ENCODE results near the gene CCDC7.
"Not testable (repeated sequence)": the region's sequence is repeated elsewhere in the genome, so short reads cannot be mapped to it uniquely, and the experiment has no call there.

Gene CCDC7

GRCh38 chr10:32738958-32739357 is 293.0 kb downstream of the CCDC7 start:
- DNase-seq: no peak

- DNase-seq: no peak
These were observed 298.4 kb downstream of the CCDC7 start for GRCh38 chr10:32744321-32744720.

GRCh38 chr10:32746869-32747268 is 300.9 kb downstream of the CCDC7 start:
- no peak for DNase-seq

- DNase-seq: no peak
These were observed 305.6 kb downstream of the CCDC7 start for GRCh38 chr10:32751582-32751981.

GRCh38 chr10:32754900-32755299 is 309.0 kb downstream of the CCDC7 start:
- DNase-seq: not testable (repeated sequence)

GRCh38 chr10:32771217-32771616 is 325.3 kb downstream of the CCDC7 start:
- DNase-seq: no peak

GRCh38 chr10:32773105-32773504 is 327.2 kb downstream of the CCDC7 start:
- no peak for DNase-seq

- no peak for DNase-seq
These were observed 341.0 kb downstream of the CCDC7 start for GRCh38 chr10:32786968-32787367.

- DNase-seq: no peak
These were observed 341.8 kb downstream of the CCDC7 start for GRCh38 chr10:32787690-32788284.

- DNase-seq: no peak
These were observed 342.4 kb downstream of the CCDC7 start for GRCh38 chr10:32788359-32788758.

GRCh38 chr10:32790483-32790882 is 344.5 kb downstream of the CCDC7 start:
- no peak for DNase-seq

- DNase-seq: no peak
These were observed 347.1 kb downstream of the CCDC7 start for GRCh38 chr10:32793033-32793432.

- DNase-seq: peak; percentile 21
These were observed 349.8 kb downstream of the CCDC7 start for GRCh38 chr10:32795598-32796183.

GRCh38 chr10:32797393-32797792 is 351.5 kb downstream of the CCDC7 start:
- not testable (repeated sequence) for DNase-seq

GRCh38 chr10:32846974-32847373 is 401.0 kb downstream of the CCDC7 start:
- no peak for DNase-seq

- DNase-seq: no peak
These were observed 405.4 kb downstream of the CCDC7 start for GRCh38 chr10:32851301-32851700.

GRCh38 chr10:32854435-32854834 is 408.5 kb downstream of the CCDC7 start:
- no peak for DNase-seq

- no peak for DNase-seq
These were observed 419.2 kb downstream of the CCDC7 start for GRCh38 chr10:32865170-32865569.

GRCh38 chr10:32877915-32878314 is 432.0 kb downstream of the CCDC7 start:
- DNase-seq: no peak

GRCh38 chr10:32878646-32879045 is 432.7 kb downstream of the CCDC7 start:
- DNase-seq: no peak

GRCh38 chr10:32882076-32882475 is 436.1 kb downstream of the CCDC7 start:
- peak; percentile 93 for DNase-seq

- DNase-seq: no peak
These were observed 441.5 kb downstream of the CCDC7 start for GRCh38 chr10:32887481-32887880.

- no peak for DNase-seq
These were observed 442.4 kb downstream of the CCDC7 start for GRCh38 chr10:32888161-32888927.

GRCh38 chr10:32889631-32890212 is 443.8 kb downstream of the CCDC7 start:
- no peak for DNase-seq

Data from NCI-H82 (cell line).